Epithelial cell of esophagus (primary cell): ENCODE data around the gene TMEM39B.
"Not testable (repeated sequence)": the region's sequence is repeated elsewhere in the genome, so short reads cannot be mapped to it uniquely, and the experiment has no call there.

Experiments used
- DNase-seq: peaks from one replicate; pipeline ENCODE4 v3.0.0; 2010; ENCODE audit warnings: low read depth
- H3K4me3 ChIP-seq: 2 replicates; pipeline ENCODE4 v1.5.1; 2011; ENCODE audit warnings: mild to moderate bottlenecking, low read length, control low read depth
- TF ChIP-seq, protein P1 (sequence below): IDR thresholded peaks from 2 replicates; pipeline ENCODE4 v1.5.1; 2011; ENCODE audit warnings: low read depth, mild to moderate bottlenecking, low read length, control low read depth, inconsistent platforms; ENCODE audit not compliant: insufficient read depth; ENCODE audit errors: missing control alignments

Gene TMEM39B

DNA sequence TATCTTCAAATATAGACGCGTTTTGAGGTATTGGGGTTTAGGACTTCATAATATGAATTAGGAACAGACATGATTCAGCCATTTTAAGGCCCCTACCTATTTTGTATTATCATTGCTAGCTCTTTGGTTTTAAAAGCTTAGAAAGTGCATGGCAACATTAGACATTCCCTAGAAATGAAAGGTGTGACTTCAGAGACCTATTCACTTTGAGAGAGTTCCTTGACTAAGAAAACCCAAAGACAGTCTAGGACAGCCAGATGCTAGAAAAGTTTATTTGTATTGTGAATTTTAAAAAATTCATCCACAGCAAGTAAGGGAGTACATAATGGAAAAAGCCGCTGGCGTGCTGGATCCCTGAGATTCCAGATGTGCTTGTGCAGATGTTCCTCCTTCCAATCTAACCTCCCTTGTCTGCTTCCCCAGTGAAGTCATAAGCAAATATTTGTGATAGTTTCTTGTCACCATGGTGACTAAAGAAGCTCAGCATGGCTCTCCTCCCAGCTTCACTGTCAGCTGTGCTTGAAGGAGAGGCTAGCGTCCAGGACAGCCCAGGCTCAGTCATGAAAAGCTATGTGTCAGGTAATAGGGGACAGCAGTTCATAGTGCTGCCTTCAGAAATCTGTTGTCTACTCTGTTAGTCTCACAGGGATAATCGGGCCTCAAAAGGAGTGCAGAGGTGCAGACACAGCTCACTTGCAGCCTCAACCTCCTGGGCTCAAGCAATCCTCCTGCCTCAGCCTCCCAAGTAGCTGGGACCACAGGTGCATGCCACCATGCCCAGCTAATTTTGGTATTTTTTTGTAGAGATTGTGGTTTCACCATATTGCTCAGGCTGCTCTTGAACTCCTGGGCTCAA lies 69.9 kb downstream of the TMEM39B start:
- DNase-seq = peak; percentile 62
- H3K4me3 ChIP-seq = no peak overlapping the region
- TF ChIP-seq, protein P1, sequence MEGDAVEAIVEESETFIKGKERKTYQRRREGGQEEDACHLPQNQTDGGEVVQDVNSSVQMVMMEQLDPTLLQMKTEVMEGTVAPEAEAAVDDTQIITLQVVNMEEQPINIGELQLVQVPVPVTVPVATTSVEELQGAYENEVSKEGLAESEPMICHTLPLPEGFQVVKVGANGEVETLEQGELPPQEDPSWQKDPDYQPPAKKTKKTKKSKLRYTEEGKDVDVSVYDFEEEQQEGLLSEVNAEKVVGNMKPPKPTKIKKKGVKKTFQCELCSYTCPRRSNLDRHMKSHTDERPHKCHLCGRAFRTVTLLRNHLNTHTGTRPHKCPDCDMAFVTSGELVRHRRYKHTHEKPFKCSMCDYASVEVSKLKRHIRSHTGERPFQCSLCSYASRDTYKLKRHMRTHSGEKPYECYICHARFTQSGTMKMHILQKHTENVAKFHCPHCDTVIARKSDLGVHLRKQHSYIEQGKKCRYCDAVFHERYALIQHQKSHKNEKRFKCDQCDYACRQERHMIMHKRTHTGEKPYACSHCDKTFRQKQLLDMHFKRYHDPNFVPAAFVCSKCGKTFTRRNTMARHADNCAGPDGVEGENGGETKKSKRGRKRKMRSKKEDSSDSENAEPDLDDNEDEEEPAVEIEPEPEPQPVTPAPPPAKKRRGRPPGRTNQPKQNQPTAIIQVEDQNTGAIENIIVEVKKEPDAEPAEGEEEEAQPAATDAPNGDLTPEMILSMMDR = no peak

GRCh38 chr1:32143302-32143695 lies 70.6 kb downstream of the TMEM39B start:
- H3K4me3 ChIP-seq, DNase-seq: not testable (repeated sequence)

- TF ChIP-seq, protein P1 = no peak
- H3K4me3 ChIP-seq = no peak overlapping the region
- DNase-seq = peak; percentile 38
These were observed 71.3 kb downstream of the TMEM39B start for GRCh38 chr1:32144033-32144432.

- DNase-seq, H3K4me3 ChIP-seq: not testable (repeated sequence)
These were observed 75.1 kb downstream of the TMEM39B start for GRCh38 chr1:32147799-32148198.

GRCh38 chr1:32150847-32151246 lies 78.1 kb downstream of the TMEM39B start:
- H3K4me3 ChIP-seq = no peak overlapping the region
- DNase-seq = no peak
- TF ChIP-seq, protein P1 = no peak

- H3K4me3 ChIP-seq = no peak overlapping the region
- peak; percentile 60 for DNase-seq
- TF ChIP-seq, protein P1 = no peak
These were observed 78.6 kb downstream of the TMEM39B start for GRCh38 chr1:32151319-32151787.
